ENCODE results near the gene RMND1.

DNA sequence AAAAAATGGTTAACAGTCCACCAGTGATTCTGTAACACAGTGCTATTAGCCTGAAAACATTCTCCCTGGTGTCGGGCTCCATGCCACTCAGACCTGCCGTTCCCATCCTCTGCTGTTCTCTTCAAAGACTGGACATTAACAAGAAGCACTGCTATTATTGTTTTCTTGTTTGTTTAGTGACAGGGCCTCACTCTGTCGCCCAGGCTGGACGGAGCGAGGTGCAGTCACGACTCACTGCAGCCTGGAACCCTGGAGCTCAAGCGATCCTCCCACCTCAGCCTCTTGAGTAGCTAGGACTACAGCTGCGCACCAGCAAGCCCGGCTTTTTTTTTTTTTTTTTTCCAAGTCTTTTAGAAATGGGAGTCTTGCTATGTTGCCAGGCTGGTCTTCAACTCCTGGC is 9.6 kb downstream of the RMND1 start:
- TF ChIP-seq, protein P1, sequence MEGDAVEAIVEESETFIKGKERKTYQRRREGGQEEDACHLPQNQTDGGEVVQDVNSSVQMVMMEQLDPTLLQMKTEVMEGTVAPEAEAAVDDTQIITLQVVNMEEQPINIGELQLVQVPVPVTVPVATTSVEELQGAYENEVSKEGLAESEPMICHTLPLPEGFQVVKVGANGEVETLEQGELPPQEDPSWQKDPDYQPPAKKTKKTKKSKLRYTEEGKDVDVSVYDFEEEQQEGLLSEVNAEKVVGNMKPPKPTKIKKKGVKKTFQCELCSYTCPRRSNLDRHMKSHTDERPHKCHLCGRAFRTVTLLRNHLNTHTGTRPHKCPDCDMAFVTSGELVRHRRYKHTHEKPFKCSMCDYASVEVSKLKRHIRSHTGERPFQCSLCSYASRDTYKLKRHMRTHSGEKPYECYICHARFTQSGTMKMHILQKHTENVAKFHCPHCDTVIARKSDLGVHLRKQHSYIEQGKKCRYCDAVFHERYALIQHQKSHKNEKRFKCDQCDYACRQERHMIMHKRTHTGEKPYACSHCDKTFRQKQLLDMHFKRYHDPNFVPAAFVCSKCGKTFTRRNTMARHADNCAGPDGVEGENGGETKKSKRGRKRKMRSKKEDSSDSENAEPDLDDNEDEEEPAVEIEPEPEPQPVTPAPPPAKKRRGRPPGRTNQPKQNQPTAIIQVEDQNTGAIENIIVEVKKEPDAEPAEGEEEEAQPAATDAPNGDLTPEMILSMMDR (IDR thresholded peaks at IDR 0.05): no peak
- TF ChIP-seq POLR2A (IDR thresholded peaks at IDR 0.05) (no peak), EP300 (IDR thresholded peaks at IDR 0.05) (no peak)
